Measurements from ENCODE around the gene IQSEC1. TPM values are rescaled to one million over a fixed set of nuclear protein-coding genes. Genes with fewer than 3 reads are reported as not detected.

IQSEC1 gene
- total and polyA plus RNA-seq, 4 experiments from 2014 or later, result 11.9 to 82.0 (median 62.3) TPM

DNA sequence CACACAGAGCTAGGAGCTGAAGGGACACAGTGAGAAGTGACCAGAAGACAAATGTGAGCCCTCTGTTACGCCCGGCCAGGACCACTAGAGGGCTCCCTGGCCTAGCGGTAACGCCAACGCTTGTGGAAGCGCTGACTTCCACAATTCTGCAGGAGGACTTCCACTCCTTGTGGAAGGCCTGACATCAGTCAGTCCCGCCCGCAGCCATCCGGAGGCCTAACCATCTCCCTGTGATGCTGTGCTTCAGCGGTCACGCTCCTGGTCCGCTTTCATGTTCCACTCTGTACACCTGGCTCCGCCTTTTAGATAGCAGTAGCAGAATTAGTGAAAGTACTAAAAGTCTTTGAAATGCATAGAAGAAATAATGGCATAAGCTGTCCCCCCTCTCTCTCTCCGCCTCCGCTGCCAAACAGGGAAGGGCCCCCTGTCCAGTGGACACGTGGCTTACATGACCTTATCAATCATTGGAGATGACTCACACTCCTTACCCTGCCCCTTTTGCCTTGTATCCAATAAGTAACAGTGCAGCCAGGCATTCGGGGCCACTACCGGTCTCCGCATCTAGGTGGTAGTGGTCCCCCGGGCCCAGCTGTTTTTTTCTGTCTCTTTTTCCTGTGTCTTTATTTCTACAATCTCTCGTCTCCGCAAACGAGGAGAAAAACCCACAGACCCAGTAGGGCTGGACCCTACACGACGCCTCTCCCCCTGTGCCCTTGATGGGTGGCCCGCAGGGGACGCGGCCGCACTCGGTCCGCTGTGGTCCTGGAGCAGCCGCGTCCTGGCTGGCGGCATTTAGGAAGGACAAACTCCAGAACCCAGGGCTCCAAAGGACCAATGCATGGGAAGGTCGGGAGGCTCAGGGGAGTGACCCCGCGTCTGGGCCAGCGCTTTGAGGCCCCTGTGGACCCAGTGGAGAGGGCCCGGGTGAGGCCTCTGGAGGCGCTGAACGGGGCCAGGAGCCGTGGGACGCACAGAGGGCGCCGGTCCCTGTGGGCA lies 204.9 kb downstream of the IQSEC1 start:
- Mint-ChIP-seq H3K27me3 (peaks cover 9 to 15% of the 10 kb centered on the region in 2 donors), H3K4me1 (peaks cover 7 to 23% (median 11%) of the 10 kb centered on the region in 4 donors), H3K4me3 (peak overlapping the region; percentile 72 to 92 (median 88)), H3K36me3 (no peaks in the 10 kb centered on the region), H3K27ac (peak overlapping the region in 2 of 7 donors; percentile 10 to 19), H3K9me3 (peaks cover 0 to 15% (median 7%) of the 10 kb centered on the region in 8 donors)
- peak; percentile 42 to 71 (median 56) for DNase-seq
- ChIA-PET CTCF (ENCODE audit: partially characterized antibody) (interaction anchor here (0.7 to 4.5 kb wide), 13 partner anchors 9 to 779 kb away, joined by 3 to 38 read pairs (median 4); no protein-coding TSS in a partner anchor), POLR2A (ENCODE audit: partially characterized antibody) (no interaction called here)
- intact Hi-C loops (cut with micrococcal nuclease), result loop anchor here (1.0 to 2.0 kb wide), 3 partner anchors 24 to 126 kb away; no protein-coding TSS in a partner anchor
- Histone ChIP-seq H3K27ac (ENCODE audit: low read depth, low read length) (no peak overlapping the region), H3K4me3 (ENCODE audit: low read length in 2 of 2) (peak overlapping the region; percentile 22 to 36), H3K4me1 (ENCODE audit: insufficient read depth, low read length) (peaks cover 13% of the 10 kb centered on the region), H3K27me3 (ENCODE audit: insufficient read depth, low read length) (no peaks in the 10 kb centered on the region), H3K36me3 (ENCODE audit: insufficient read depth, low read length) (no peaks in the 10 kb centered on the region), H3K9me3 (ENCODE audit: control insufficient read depth in 1 of 2, low read length in 2 of 2) (no peaks in the 10 kb centered on the region)

DNA sequence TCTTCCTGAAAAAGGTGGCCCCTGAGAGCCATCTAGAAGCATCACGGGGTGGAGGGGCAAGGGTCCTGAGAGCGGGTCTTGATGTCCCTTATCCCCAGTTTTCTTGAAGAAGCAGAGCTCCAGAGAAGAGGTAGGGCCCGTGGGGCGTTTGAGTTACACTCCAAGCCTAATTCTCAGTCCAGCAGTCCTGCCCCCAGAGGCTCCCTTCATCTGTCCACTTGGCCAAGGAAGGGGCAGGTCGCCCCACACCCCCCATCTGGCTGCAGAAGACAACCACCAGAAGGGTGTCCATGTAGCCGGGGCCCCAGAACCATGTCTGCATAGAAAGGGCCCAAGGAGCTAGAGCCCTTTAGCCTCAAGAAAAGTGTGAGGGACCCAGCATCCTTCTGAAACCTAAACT lies 206.4 kb downstream of the IQSEC1 start:
- Histone ChIP-seq H3K27ac (ENCODE audit: low read depth, low read length) (no peak overlapping the region), H3K4me1 (ENCODE audit: insufficient read depth, low read length) (peaks cover 13% of the 10 kb centered on the region), H3K4me3 (ENCODE audit: low read length in 2 of 2) (no peak overlapping the region), H3K27me3 (ENCODE audit: insufficient read depth, low read length) (no peaks in the 10 kb centered on the region), H3K9me3 (ENCODE audit: control insufficient read depth in 1 of 2, low read length in 2 of 2) (no peaks in the 10 kb centered on the region), H3K36me3 (ENCODE audit: insufficient read depth, low read length) (no peaks in the 10 kb centered on the region)
- DNase-seq, result no peak
- CTCF ChIA-PET (ENCODE audit: partially characterized antibody), result interaction anchor here (1.0 to 4.5 kb wide), 5 partner anchors 9 to 118 kb away, joined by 3 to 38 read pairs (median 8); no protein-coding TSS in a partner anchor
- peaks cover 7 to 23% (median 11%) of the 10 kb centered on the region in 4 donors for H3K4me1 Mint-ChIP-seq
- H3K36me3 Mint-ChIP-seq, result no peaks in the 10 kb centered on the region
- peaks cover 0 to 15% (median 7%) of the 10 kb centered on the region in 8 donors for H3K9me3 Mint-ChIP-seq
- H3K27me3 Mint-ChIP-seq, result peaks cover 9 to 12% of the 10 kb centered on the region in 2 donors
- intact Hi-C loops (cut with micrococcal nuclease), result no loop called here
- no peak overlapping the region for H3K4me3 Mint-ChIP-seq
- POLR2A ChIA-PET (ENCODE audit: partially characterized antibody), result no interaction called here
- no peak overlapping the region for H3K27ac Mint-ChIP-seq

DNA sequence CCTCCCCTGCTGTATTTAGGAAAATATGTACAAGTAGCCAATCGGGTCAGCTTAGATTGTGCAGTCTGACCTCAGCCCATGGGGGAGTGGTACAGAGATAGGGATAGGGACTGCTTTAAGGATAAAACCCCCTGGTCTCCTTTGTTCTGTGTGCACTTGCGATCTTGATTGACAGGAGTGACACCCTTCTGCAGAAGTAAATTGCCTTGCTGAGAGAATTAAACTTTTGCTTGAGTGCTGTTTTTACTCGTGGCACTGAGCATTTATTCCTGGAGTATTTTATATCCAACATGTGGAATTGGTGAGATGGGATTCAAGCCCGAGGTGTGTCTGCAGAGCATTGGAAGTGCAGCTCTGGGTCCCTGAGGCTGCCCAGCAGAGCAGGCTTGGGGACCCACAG lies 208.0 kb downstream of the IQSEC1 start:
- intact Hi-C loops (cut with micrococcal nuclease), result no loop called here
- POLR2A ChIA-PET (ENCODE audit: partially characterized antibody), result no interaction called here
- CTCF ChIA-PET (ENCODE audit: partially characterized antibody), result interaction anchor here (4.5 kb wide), 1 partner anchor 26 kb away, joined by 38 read pairs; no protein-coding TSS in a partner anchor

DNA sequence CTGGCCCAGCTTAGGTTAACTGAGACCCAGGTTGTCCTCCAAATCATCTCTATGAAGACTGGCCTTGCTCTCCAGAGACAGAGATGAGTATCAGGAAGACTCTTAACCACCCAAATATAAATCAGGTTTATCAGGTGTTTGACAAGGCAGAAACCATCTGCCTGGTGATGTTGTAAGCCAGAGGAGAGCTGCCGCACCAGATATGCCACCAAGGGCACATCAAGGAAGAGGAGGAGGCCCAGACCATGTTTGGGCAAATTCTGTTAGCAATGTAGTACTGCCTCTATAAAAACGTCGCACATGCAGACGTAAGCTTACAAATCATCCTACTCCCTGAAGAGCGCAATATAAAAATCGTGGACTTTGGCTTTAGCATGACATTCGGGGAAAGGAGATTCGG lies 210.8 kb downstream of the IQSEC1 start:
- Mint-ChIP-seq H3K4me3 (no peak overlapping the region), H3K4me1 (no peaks in the 10 kb centered on the region), H3K27ac (no peak overlapping the region), H3K27me3 (no peaks in the 10 kb centered on the region), H3K9me3 (peaks cover 0 to 15% (median 7%) of the 10 kb centered on the region in 8 donors), H3K36me3 (no peaks in the 10 kb centered on the region)
- ChIA-PET POLR2A (ENCODE audit: partially characterized antibody) (no interaction called here), CTCF (ENCODE audit: partially characterized antibody) (interaction anchor here (1.1 to 1.9 kb wide), 3 partner anchors 11 to 30 kb away, joined by 3 to 9 read pairs (median 3); no protein-coding TSS in a partner anchor)
- H3K9me3 ChIP-seq (ENCODE audit: control insufficient read depth in 1 of 2, low read length in 2 of 2), result no peaks in the 10 kb centered on the region
- intact Hi-C loops (cut with micrococcal nuclease), result no loop called here
- no peak overlapping the region for H3K4me3 ChIP-seq (ENCODE audit: low read length in 2 of 2)
- no peak overlapping the region for H3K27ac ChIP-seq (ENCODE audit: low read depth, low read length)
- no peaks in the 10 kb centered on the region for H3K4me1 ChIP-seq (ENCODE audit: insufficient read depth, low read length)
- no peaks in the 10 kb centered on the region for H3K27me3 ChIP-seq (ENCODE audit: insufficient read depth, low read length)
- DNase-seq, result no peak
- no peaks in the 10 kb centered on the region for H3K36me3 ChIP-seq (ENCODE audit: insufficient read depth, low read length)

More for the DNA sequence above, 208.0 kb downstream of the IQSEC1 start:
- Histone ChIP-seq H3K27ac (ENCODE audit: low read depth, low read length) (no peak overlapping the region), H3K9me3 (ENCODE audit: control insufficient read depth in 1 of 2, low read length in 2 of 2) (no peaks in the 10 kb centered on the region), H3K4me1 (ENCODE audit: insufficient read depth, low read length) (peaks cover 13% of the 10 kb centered on the region), H3K27me3 (ENCODE audit: insufficient read depth, low read length) (no peaks in the 10 kb centered on the region), H3K36me3 (ENCODE audit: insufficient read depth, low read length) (no peaks in the 10 kb centered on the region), H3K4me3 (ENCODE audit: low read length in 2 of 2) (no peak overlapping the region)
- Mint-ChIP-seq H3K27ac (peak overlapping the region in 1 of 7 donors; percentile 55), H3K36me3 (no peaks in the 10 kb centered on the region), H3K4me3 (no peak overlapping the region), H3K27me3 (peaks cover 9 to 11% of the 10 kb centered on the region in 2 donors), H3K4me1 (peaks cover 6 to 16% (median 8%) of the 10 kb centered on the region in 4 donors), H3K9me3 (peaks cover 0 to 15% (median 7%) of the 10 kb centered on the region in 8 donors)
- DNase-seq, result no peak

DNA sequence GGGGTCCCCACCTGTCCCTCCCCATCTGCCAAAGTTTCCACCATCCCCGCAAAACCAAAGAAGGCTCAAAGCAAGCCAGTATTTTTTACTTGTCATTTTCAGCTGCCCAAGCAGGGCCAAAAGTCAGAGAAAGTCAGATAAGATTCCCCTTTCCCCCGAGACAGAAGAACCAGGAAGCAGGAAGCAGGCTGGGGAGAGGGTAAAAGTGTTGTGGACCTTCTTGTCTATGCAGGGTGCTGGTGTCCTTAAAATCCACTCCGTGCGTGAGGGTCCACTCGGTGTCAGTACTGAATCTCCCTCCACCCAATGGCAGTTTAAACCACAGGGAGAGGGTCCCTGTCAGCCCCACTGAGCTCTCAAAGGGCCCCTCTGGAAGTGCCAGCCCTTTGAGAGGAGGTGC lies 211.6 kb downstream of the IQSEC1 start:
- intact Hi-C loops (cut with micrococcal nuclease), result no loop called here

DNA sequence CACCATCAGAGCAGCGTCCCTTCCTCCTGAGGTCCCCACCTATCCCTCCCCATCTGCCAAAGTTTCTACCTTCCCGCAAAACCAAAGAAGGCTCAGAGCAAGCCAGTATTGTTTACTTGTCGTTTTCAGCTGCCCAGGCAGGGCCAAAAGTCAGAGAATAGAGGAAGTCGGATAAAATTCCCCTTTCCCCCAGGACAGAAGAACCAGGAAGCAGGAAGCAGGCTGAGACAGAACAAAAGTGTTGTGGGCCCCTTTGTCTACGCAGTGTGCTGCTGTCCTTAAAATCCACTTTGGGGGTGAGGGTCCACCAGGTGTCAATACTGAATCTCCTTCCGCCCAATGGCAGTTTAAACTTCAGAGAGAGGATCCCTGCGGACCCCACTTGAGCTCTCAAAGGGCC lies 213.4 kb downstream of the IQSEC1 start:
- no peak overlapping the region for H3K4me3 Mint-ChIP-seq
- no peaks in the 10 kb centered on the region for H3K4me1 Mint-ChIP-seq
- H3K27ac Mint-ChIP-seq, result no peak overlapping the region
- Histone ChIP-seq H3K36me3 (ENCODE audit: insufficient read depth, low read length) (no peaks in the 10 kb centered on the region), H3K4me1 (ENCODE audit: insufficient read depth, low read length) (no peaks in the 10 kb centered on the region), H3K27ac (ENCODE audit: low read depth, low read length) (no peak overlapping the region), H3K9me3 (ENCODE audit: control insufficient read depth in 1 of 2, low read length in 2 of 2) (no peaks in the 10 kb centered on the region), H3K27me3 (ENCODE audit: insufficient read depth, low read length) (no peaks in the 10 kb centered on the region), H3K4me3 (ENCODE audit: low read length in 2 of 2) (no peak overlapping the region)
- H3K27me3 Mint-ChIP-seq, result no peaks in the 10 kb centered on the region
- H3K9me3 Mint-ChIP-seq, result peaks cover 0 to 3% (median under 1%) of the 10 kb centered on the region in 8 donors
- DNase-seq, result peak in 1 of 5 donors; percentile 17
- ChIA-PET CTCF (ENCODE audit: partially characterized antibody) (no interaction called here), POLR2A (ENCODE audit: partially characterized antibody) (no interaction called here)
- intact Hi-C loops (cut with micrococcal nuclease), result no loop called here
- H3K36me3 Mint-ChIP-seq, result no peaks in the 10 kb centered on the region

More for the DNA sequence above, 211.6 kb downstream of the IQSEC1 start:
- Histone ChIP-seq H3K9me3 (ENCODE audit: control insufficient read depth in 1 of 2, low read length in 2 of 2) (no peaks in the 10 kb centered on the region), H3K4me1 (ENCODE audit: insufficient read depth, low read length) (no peaks in the 10 kb centered on the region), H3K36me3 (ENCODE audit: insufficient read depth, low read length) (no peaks in the 10 kb centered on the region), H3K27me3 (ENCODE audit: insufficient read depth, low read length) (no peaks in the 10 kb centered on the region), H3K27ac (ENCODE audit: low read depth, low read length) (no peak overlapping the region), H3K4me3 (ENCODE audit: low read length in 2 of 2) (no peak overlapping the region)
- DNase-seq, result peak in 1 of 5 donors; percentile 14
- peaks cover 0 to 15% (median 7%) of the 10 kb centered on the region in 8 donors for H3K9me3 Mint-ChIP-seq
- no peaks in the 10 kb centered on the region for H3K4me1 Mint-ChIP-seq
- ChIA-PET POLR2A (ENCODE audit: partially characterized antibody) (no interaction called here), CTCF (ENCODE audit: partially characterized antibody) (interaction anchor here (1.1 to 1.3 kb wide), 2 partner anchors 10 to 21 kb away, joined by 3 read pairs; no protein-coding TSS in a partner anchor)
- H3K4me3 Mint-ChIP-seq, result no peak overlapping the region
- no peaks in the 10 kb centered on the region for H3K36me3 Mint-ChIP-seq
- H3K27me3 Mint-ChIP-seq, result no peaks in the 10 kb centered on the region
- no peak overlapping the region for H3K27ac Mint-ChIP-seq

DNA sequence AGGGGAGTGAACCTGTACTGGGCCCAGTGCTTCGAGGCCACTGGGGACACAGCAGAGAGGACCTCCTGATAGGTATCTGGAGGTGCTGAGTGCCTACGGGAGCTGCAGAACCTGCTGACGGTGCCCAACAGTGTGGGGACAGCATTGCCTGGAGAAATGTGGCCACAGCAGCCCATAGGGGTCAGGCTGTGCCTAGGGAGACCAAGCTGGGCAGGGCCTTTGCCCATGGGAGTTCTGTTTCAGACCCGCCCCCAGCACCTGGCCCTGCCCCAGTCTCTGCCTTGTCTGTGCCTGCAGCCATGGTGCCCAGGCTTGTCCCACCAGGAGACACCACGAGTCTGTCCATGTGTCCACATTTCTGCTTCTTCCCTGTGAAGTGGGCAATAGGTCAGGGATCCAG lies 216.6 kb downstream of the IQSEC1 start:
- H3K27me3 Mint-ChIP-seq, result peaks cover 2% of the 10 kb centered on the region in 2 donors
- intact Hi-C loops (cut with micrococcal nuclease), result no loop called here
- no peak overlapping the region for H3K27ac Mint-ChIP-seq
- Histone ChIP-seq H3K27me3 (ENCODE audit: insufficient read depth, low read length) (no peaks in the 10 kb centered on the region), H3K36me3 (ENCODE audit: insufficient read depth, low read length) (no peaks in the 10 kb centered on the region), H3K27ac (ENCODE audit: low read depth, low read length) (no peak overlapping the region), H3K9me3 (ENCODE audit: control insufficient read depth in 1 of 2, low read length in 2 of 2) (no peaks in the 10 kb centered on the region), H3K4me3 (ENCODE audit: low read length in 2 of 2) (no peak overlapping the region), H3K4me1 (ENCODE audit: insufficient read depth, low read length) (no peaks in the 10 kb centered on the region)
- ChIA-PET CTCF (ENCODE audit: partially characterized antibody) (interaction anchor here (1.2 kb wide), 1 partner anchor 16 kb away, joined by 5 read pairs; the partner anchor contains the start of gene RPL32), POLR2A (ENCODE audit: partially characterized antibody) (no interaction called here)
- no peak overlapping the region for H3K4me3 Mint-ChIP-seq
- H3K4me1 Mint-ChIP-seq, result no peaks in the 10 kb centered on the region
- no peaks in the 10 kb centered on the region for H3K36me3 Mint-ChIP-seq
- no peaks in the 10 kb centered on the region for H3K9me3 Mint-ChIP-seq
- peak in 1 of 5 donors; percentile 10 for DNase-seq

All from CD4-positive, alpha-beta memory T cell (primary cell).